HL-60 (cell line): Measurements from ENCODE around the gene TMPRSS9.
A peak's percentile ranks its signal among the peaks of the same experiment; 100 is the strongest.

Experiments
- DNase-seq, 2 experiments: peaks; one replicate each; pipeline ENCODE4 v3.0.0-alpha.2; 2010 to 2020; ENCODE audit warnings: low read depth in 1 of 2, low spot score in 1 of 2
- H3K27ac ChIP-seq: fragments of 250-450 bp; sonication (Bioruptor Pico); replicated peaks from 2 replicates; pipeline ENCODE4 v1.5.1; 2020; ENCODE audit warnings: mild to moderate bottlenecking, moderate library complexity
- H3K27me3 ChIP-seq: fragments of 250-450 bp; sonication (Bioruptor Pico); 2 replicates; pipeline ENCODE4 v1.5.1; 2021; ENCODE audit warnings: mild to moderate bottlenecking, moderate library complexity; ENCODE audit not compliant: insufficient read depth, poor library complexity, severe bottlenecking
- H3K4me3 ChIP-seq: replicated peaks from 2 replicates; pipeline ENCODE4 v1.5.1; 2011; ENCODE audit warnings: mild to moderate bottlenecking, control low read depth, low read length; ENCODE audit not compliant: insufficient read depth
- GABPA ChIP-seq: IDR thresholded peaks from 2 replicates; pipeline ENCODE4 v1.6.1; 2012; ENCODE audit warnings: low read depth
- POLR2AphosphoS5 ChIP-seq: IDR thresholded peaks from 2 replicates; pipeline ENCODE4 v1.6.1; 2012; ENCODE audit warnings: low read depth
- SPI1 ChIP-seq: IDR thresholded peaks from 2 replicates; pipeline ENCODE4 v1.6.1; 2012; ENCODE audit warnings: low read depth, mild to moderate bottlenecking, borderline replicate concordance
- TF ChIP-seq, protein P1 (sequence below): IDR thresholded peaks from 2 replicates; pipeline ENCODE4 v1.6.1; 2012; ENCODE audit warnings: low read depth; ENCODE audit not compliant: insufficient replicate concordance
- TF ChIP-seq, protein P2 (sequence below): IDR thresholded peaks from one replicate; pipeline ENCODE4 v1.5.1; 2011; ENCODE audit warnings: low read length, control low read depth, inconsistent platforms; ENCODE audit not compliant: insufficient read depth

The TMPRSS9 gene

DNA sequence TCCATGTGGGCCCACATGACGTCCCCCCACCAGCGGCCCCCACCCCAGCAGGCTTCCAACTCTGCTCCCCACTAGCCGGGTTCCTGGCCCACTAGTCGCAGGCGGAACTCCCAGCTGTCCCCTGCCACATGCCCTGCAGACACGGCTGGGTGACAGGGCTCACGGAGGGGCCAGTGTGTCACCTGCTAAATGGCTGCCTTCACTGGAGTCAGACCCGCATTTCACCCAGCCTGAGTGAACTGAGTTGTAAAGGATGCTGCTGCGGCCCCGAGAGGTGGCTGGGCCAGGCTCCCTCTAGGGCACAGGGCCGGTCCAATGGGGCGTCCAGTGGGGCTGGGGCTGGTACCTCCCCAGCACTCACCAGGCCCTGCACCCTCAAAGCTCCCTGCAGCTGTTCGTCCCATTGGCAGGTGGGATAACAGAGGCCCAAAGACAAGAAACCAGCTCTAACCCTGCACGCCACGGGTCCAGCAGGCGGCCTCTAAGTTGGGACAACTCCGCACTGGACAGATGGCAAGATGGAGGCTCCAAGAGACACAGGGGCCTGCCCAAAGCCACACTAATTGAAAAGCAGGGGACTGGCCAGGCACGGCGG lies 93.5 kb downstream of the TMPRSS9 start:
- TF ChIP-seq GABPA (no peak), SPI1 (no peak), POLR2AphosphoS5 (no peak)
- TF ChIP-seq, protein P1, sequence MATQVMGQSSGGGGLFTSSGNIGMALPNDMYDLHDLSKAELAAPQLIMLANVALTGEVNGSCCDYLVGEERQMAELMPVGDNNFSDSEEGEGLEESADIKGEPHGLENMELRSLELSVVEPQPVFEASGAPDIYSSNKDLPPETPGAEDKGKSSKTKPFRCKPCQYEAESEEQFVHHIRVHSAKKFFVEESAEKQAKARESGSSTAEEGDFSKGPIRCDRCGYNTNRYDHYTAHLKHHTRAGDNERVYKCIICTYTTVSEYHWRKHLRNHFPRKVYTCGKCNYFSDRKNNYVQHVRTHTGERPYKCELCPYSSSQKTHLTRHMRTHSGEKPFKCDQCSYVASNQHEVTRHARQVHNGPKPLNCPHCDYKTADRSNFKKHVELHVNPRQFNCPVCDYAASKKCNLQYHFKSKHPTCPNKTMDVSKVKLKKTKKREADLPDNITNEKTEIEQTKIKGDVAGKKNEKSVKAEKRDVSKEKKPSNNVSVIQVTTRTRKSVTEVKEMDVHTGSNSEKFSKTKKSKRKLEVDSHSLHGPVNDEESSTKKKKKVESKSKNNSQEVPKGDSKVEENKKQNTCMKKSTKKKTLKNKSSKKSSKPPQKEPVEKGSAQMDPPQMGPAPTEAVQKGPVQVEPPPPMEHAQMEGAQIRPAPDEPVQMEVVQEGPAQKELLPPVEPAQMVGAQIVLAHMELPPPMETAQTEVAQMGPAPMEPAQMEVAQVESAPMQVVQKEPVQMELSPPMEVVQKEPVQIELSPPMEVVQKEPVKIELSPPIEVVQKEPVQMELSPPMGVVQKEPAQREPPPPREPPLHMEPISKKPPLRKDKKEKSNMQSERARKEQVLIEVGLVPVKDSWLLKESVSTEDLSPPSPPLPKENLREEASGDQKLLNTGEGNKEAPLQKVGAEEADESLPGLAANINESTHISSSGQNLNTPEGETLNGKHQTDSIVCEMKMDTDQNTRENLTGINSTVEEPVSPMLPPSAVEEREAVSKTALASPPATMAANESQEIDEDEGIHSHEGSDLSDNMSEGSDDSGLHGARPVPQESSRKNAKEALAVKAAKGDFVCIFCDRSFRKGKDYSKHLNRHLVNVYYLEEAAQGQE = no peak
- TF ChIP-seq, protein P2, sequence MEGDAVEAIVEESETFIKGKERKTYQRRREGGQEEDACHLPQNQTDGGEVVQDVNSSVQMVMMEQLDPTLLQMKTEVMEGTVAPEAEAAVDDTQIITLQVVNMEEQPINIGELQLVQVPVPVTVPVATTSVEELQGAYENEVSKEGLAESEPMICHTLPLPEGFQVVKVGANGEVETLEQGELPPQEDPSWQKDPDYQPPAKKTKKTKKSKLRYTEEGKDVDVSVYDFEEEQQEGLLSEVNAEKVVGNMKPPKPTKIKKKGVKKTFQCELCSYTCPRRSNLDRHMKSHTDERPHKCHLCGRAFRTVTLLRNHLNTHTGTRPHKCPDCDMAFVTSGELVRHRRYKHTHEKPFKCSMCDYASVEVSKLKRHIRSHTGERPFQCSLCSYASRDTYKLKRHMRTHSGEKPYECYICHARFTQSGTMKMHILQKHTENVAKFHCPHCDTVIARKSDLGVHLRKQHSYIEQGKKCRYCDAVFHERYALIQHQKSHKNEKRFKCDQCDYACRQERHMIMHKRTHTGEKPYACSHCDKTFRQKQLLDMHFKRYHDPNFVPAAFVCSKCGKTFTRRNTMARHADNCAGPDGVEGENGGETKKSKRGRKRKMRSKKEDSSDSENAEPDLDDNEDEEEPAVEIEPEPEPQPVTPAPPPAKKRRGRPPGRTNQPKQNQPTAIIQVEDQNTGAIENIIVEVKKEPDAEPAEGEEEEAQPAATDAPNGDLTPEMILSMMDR = no peak
- Histone ChIP-seq H3K27ac (no peak overlapping the region), H3K4me3 (no peak overlapping the region), H3K27me3 (no peaks in the 10 kb centered on the region)
- no peak for DNase-seq

DNA sequence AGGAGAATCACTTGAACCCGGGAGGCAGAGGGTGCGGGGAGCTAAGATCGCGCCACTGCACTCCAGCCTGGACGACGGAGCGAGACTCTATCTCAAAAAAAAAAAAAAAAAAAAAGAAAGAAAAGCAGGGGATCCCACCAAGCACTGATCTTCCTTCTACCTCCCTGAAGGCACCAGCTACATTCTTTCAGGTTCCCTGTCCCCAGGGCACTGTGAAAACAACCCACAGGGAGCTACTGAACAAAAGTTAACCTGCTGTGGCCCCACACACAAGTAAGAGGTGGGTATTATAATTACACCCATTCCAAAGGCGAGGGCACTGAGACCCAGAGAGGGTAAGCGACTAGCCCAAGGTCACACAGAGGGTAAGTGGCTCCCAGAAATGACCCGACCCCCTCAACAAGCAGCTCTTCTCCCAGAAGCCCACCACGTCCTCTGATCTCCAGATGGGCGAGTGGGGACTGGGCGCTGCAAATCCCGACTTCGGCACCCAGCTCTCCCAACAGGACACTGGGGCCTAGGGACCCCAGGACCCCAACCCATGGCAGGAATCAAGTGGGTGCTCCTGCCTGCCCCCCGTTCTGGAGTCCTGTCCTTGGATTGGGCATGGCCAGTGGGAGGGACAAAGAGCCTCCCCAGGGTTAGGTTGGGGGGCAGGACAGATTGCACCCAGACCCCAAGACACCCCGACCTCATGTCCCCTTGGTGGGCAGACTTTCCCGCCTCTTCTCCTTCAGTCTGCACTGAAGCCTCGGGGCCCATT lies 94.3 kb downstream of the TMPRSS9 start:
- H3K4me3 ChIP-seq = no peak overlapping the region
- no peak for DNase-seq
- H3K27ac ChIP-seq = no peak overlapping the region
- no peaks in the 10 kb centered on the region for H3K27me3 ChIP-seq
- TF ChIP-seq POLR2AphosphoS5 (no peak), GABPA (no peak), SPI1 (no peak)
- TF ChIP-seq, protein P1 = no peak
- TF ChIP-seq, protein P2 = no peak

DNA sequence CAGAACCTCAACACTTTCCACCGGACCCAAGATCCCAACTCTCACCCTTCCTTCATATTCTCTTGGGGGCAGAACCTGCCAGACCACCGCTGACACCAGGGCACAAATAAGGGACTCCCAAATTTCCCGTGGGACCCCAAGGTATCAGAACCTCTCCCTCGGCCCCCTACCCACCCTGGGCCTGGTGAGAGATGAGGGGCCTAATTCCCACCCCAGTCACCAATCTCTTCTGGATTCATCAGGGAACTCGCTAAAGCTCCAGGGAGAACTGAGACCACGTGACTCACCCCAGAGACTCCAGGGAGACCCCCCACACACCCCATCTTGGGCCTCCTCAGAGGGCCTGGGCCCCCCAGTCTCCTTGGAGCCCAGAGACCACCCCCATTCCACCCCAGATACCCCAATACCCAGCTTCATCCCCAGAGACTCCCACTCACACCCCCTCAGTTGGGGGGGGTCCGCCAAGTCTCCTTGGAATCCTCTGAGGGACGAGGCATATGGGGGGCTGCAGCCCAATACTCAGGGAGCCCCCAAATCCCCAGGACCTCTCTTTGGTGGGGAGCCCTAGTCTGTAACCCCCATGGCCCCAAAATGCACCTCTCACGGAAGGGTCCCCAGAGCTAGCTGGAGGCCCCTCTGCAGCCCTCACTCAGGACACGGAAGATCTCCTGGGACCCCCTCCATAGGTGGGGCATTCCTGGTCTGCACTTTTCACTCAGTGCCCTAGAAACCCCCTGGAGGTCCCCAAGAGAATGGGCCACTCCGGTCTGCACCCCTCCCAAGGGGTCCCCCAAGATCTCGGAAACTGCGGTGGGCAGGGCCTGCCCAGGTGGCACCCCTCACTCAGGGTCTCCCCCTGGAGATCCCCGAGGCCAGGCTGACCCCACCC lies 95.1 kb downstream of the TMPRSS9 start:
- no peaks in the 10 kb centered on the region for H3K27me3 ChIP-seq
- peak overlapping the region; percentile 79 for H3K27ac ChIP-seq
- TF ChIP-seq SPI1 (no peak), GABPA (no peak), POLR2AphosphoS5 (no peak)
- TF ChIP-seq, protein P2 = no peak
- TF ChIP-seq, protein P1 = no peak
- H3K4me3 ChIP-seq = peak overlapping the region; percentile 81
- DNase-seq = no peak
